GM18507 (cell line): ENCODE data around the gene OR2J3.
"Not testable (repeated sequence)": the region's sequence is repeated elsewhere in the genome, so short reads cannot be mapped to it uniquely, and the experiment has no call there.

Source experiments
- DNase-seq: peaks from one replicate; pipeline ENCODE4 v3.0.0; 2011; ENCODE audit warnings: low read depth; ENCODE audit not compliant: insufficient read length; ENCODE audit errors: extremely low spot score
- FAIRE-seq: peaks from 2 replicates; lab custom pipeline; 2011; peaks lifted over from hg19 to GRCh38; lab: Jason Lieb, UNC

OR2J3 gene

GRCh38 chr6:29153083-29153482 lies 45.2 kb downstream of the OR2J3 start:
- DNase-seq (no peak), FAIRE-seq (no peak)

GRCh38 chr6:29155182-29155581 lies 47.3 kb downstream of the OR2J3 start:
- DNase-seq, FAIRE-seq: not testable (repeated sequence)

- not testable (repeated sequence) for DNase-seq, FAIRE-seq
Measured at GRCh38 chr6:29159922-29160321, 52.1 kb downstream of the OR2J3 start.
